Type B pancreatic cell (in vitro differentiated cells): ENCODE results near the gene SKP1. TPM values are rescaled to one million over a fixed set of nuclear protein-coding genes. Genes with fewer than 3 reads are reported as not detected.

Experiments used
- DNase-seq: peaks from one replicate; pipeline ENCODE4 v3.0.0; 2021; ENCODE audit warnings: mixed read lengths; ENCODE audit not compliant: unreplicated experiment; ENCODE audit errors: extremely low spot score
- H3K27ac Mint-ChIP-seq: 2 replicates; pipeline ENCODE4 v1.8.0; 2021; ENCODE audit warnings: mild to moderate bottlenecking, mixed read lengths
- H3K27me3 Mint-ChIP-seq: 2 replicates; pipeline ENCODE4 v1.8.0; 2021; ENCODE audit warnings: mixed read lengths
- H3K36me3 Mint-ChIP-seq: 2 replicates; pipeline ENCODE4 v1.8.0; 2021; ENCODE audit warnings: mixed read lengths
- H3K4me1 Mint-ChIP-seq: one replicate; pipeline ENCODE4 v1.8.0; 2021; ENCODE audit warnings: mixed read lengths; ENCODE audit not compliant: unreplicated experiment
- H3K4me3 Mint-ChIP-seq: 2 replicates; pipeline ENCODE4 v1.8.0; 2021; ENCODE audit warnings: mild to moderate bottlenecking, mixed read lengths
- H3K9me3 Mint-ChIP-seq: 2 replicates; pipeline ENCODE4 v1.8.0; 2021; ENCODE audit warnings: mixed read lengths
- CTCF ChIP-seq: fragments of 200-600 bp; sonication (generic); conservative IDR thresholded peaks from 2 replicates; pipeline ENCODE4 v1.5.0; 2021; ENCODE audit warnings: antibody characterized with exemption, mild to moderate bottlenecking
- total RNA-seq: library from RNA; stranded (reverse); gene quantifications from 2 replicates; pipeline ENCODE4 v1.2.1, GENCODE V29; 2021; ENCODE audit warnings: low replicate concordance

SKP1 gene
- total RNA-seq, 1 donor from 2014 or later = 332 TPM

- Mint-ChIP-seq H3K27me3 (no peaks in the 10 kb centered on the region), H3K4me3 (no peak overlapping the region), H3K9me3 (no peaks in the 10 kb centered on the region), H3K27ac (no peak overlapping the region), H3K36me3 (peaks cover 13% of the 10 kb centered on the region), H3K4me1 (peaks cover 9% of the 10 kb centered on the region)
- no peak for DNase-seq
- no peak for TF ChIP-seq CTCF
Measured at GRCh38 chr5:134133188-134133994, 43.4 kb downstream of the SKP1 start.

- H3K9me3 Mint-ChIP-seq = no peaks in the 10 kb centered on the region
- H3K36me3 Mint-ChIP-seq = peaks cover 13% of the 10 kb centered on the region
- peaks cover 9% of the 10 kb centered on the region for H3K4me1 Mint-ChIP-seq
- no peak overlapping the region for H3K4me3 Mint-ChIP-seq
- DNase-seq = no peak
- H3K27me3 Mint-ChIP-seq = no peaks in the 10 kb centered on the region
- no peak overlapping the region for H3K27ac Mint-ChIP-seq
- TF ChIP-seq CTCF = no peak
Measured at GRCh38 chr5:134132372-134133187, 44.2 kb downstream of the SKP1 start.

GRCh38 chr5:134131578-134132350 lies 45.0 kb downstream of the SKP1 start:
- no peak overlapping the region for H3K4me3 Mint-ChIP-seq
- H3K27ac Mint-ChIP-seq = no peak overlapping the region
- H3K9me3 Mint-ChIP-seq = no peaks in the 10 kb centered on the region
- H3K27me3 Mint-ChIP-seq = no peaks in the 10 kb centered on the region
- H3K36me3 Mint-ChIP-seq = peaks cover 13% of the 10 kb centered on the region
- H3K4me1 Mint-ChIP-seq = peaks cover 9% of the 10 kb centered on the region
- TF ChIP-seq CTCF = no peak
- no peak for DNase-seq

- H3K4me3 Mint-ChIP-seq = no peak overlapping the region
- no peak overlapping the region for H3K27ac Mint-ChIP-seq
- no peaks in the 10 kb centered on the region for H3K27me3 Mint-ChIP-seq
- TF ChIP-seq CTCF = no peak
- H3K4me1 Mint-ChIP-seq = peaks cover 9% of the 10 kb centered on the region
- H3K36me3 Mint-ChIP-seq = peaks cover 13% of the 10 kb centered on the region
- no peaks in the 10 kb centered on the region for H3K9me3 Mint-ChIP-seq
- DNase-seq = no peak
Measured at GRCh38 chr5:134131165-134131564, 45.6 kb downstream of the SKP1 start.

- Mint-ChIP-seq H3K36me3 (peaks cover 7% of the 10 kb centered on the region), H3K4me1 (peaks cover 9% of the 10 kb centered on the region), H3K9me3 (no peaks in the 10 kb centered on the region), H3K27me3 (no peaks in the 10 kb centered on the region), H3K4me3 (no peak overlapping the region), H3K27ac (no peak overlapping the region)
- TF ChIP-seq CTCF = no peak
- no peak for DNase-seq
Measured at GRCh38 chr5:134130239-134130945, 46.4 kb downstream of the SKP1 start.
